Measurements from ENCODE around the gene SNAPC1.

The SNAPC1 gene

DNA sequence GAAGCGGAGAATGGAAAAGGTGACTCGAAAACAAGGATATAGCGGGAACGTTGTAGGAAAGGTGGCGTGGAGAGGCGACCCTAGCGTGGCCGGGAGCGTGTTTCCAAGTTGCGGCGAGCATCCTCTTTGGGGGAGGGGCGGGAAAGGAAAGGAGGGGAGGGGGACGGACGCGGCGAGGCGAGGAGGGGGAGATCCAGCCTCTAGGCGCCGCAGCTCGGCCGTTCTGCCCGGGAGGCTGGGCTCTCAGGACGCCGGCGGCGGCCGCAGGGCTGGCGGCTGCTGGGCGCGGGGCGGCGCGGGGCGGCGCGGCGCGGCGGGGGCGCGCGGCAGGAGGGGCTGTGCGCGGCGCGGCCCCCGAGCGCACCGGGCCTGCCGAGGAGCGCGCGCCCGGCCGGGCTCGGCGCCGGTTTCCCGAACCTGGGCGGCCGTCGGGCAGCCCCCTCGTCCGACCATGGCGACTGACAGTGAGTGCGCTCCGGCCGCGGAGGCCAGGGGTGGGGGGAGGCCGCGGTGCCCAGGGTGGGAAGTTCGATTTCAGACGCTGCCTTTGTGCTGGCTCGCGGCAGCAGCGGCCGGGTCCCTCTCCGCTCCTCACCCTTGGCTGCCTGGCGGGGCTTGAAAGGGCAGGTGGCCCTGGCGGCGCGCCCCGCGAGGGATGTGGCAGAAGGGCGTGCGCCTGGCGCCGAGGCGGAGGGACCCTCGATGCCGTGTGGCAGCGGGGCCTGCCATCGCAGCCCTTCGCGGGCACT is 50.3 kb downstream of the SNAPC1 start, which contains the start of gene SYT16:
SYT16 (plus strand) TSS at position 357 of the 749 bp plus-strand sequence.
- no peak for DNase-seq (ENCODE audit: low read depth)

DNA sequence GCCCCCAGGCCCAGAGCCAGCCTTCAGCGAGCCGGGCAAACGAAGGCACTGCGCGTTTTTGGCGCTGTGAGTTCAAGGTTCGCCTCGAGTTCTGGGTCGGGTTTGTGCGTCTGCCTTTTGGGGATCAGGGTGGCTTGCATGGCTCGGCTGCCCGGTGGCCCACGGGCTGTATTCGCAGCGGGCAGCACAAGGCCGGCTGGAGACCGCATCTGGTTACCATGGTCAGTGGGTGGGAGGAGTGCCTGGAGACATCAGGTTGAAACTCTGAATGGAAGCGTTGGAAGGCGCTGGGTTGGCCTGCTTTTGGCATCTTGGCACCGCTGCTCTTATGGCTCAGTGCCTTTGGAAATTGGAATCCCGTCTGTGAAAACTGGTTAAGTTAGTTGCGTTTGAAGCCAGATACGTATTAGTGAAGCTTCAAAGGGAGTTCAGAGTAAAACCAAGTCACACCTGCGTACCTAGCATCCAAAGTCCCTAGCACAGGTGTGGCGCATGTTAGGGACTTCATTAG is 50.9 kb downstream of the SNAPC1 start:
- DNase-seq (ENCODE audit: low read depth): no peak

DNA sequence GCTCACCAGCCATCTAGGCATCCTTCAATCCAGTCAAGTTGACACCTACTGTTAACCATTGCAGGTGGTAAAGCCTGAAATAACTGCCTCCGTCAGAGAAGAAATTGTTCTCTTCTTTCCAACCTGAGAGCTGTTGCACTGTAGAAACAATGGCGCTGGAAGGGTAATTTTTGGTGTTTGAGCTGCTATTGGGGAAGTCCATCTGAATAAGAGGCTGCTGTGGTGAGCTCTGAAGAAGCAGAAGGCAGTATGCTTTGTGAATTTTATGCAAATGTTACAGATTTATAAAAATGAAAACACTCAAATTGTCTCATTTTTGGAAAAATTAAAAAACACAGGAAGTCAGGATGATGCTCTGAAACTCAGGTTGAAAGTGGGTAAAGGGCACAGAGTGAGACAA is 60.2 kb downstream of the SNAPC1 start:
- no peak for DNase-seq (ENCODE audit: low read depth)

DNA sequence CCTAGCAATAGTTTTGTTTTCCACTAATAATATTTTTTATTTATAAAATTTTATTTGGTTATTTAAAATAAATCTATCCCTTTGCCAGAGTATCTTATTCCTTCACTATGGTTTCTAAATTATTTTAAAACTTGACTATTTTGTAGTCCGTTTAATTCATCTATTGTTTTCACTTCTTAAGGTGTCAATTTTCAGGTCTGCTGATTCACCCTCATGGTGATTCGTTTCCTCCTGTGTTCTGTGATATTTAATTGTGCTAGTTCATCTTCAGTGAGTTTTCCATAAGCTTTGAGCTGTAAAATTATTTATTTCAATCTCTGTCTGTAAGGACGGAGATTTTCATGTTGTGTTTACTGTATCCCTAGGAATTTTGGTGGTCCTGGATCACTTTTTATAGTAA is 70.6 kb downstream of the SNAPC1 start:
- DNase-seq (ENCODE audit: low read depth): no peak

DNA sequence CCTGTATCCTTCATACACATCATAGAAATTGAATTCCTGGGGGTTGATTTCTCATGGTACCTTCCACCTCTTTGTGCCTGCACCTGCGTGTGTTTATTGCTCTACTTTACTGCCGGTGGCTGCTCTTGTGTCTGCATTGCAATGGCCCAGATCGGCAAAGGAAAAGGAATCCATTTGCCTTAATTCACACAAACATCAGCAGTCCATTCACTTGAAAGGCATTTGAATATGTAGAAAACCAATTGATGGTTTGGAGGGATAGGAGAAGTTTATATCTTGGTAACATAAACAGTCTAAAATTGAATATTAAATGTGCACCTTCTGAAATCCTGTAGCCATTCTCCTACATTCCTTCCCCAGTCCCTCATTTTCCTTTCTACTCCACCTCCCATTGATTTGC is 74.0 kb downstream of the SNAPC1 start:
- no peak for DNase-seq (ENCODE audit: low read depth)

DNA sequence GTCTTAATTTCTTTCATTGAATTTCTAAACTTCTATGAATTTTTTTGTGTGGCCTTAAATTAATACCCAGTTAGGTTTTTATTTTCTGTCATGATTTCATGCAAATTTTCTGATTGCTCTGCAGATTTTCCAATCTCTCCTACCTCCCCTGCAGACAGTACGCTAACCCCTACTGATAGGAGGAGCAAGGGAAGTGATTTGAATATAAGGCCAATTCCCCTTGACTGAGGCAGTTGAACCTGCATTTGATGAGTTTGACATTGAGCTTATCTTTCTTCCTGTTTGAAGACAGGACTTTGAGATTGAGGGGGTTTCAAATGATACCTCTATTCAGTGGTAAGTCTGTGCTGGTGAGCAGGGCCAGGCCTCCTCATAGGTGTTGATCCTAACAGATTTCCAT is 74.6 kb downstream of the SNAPC1 start:
- DNase-seq (ENCODE audit: low read depth): no peak

DNA sequence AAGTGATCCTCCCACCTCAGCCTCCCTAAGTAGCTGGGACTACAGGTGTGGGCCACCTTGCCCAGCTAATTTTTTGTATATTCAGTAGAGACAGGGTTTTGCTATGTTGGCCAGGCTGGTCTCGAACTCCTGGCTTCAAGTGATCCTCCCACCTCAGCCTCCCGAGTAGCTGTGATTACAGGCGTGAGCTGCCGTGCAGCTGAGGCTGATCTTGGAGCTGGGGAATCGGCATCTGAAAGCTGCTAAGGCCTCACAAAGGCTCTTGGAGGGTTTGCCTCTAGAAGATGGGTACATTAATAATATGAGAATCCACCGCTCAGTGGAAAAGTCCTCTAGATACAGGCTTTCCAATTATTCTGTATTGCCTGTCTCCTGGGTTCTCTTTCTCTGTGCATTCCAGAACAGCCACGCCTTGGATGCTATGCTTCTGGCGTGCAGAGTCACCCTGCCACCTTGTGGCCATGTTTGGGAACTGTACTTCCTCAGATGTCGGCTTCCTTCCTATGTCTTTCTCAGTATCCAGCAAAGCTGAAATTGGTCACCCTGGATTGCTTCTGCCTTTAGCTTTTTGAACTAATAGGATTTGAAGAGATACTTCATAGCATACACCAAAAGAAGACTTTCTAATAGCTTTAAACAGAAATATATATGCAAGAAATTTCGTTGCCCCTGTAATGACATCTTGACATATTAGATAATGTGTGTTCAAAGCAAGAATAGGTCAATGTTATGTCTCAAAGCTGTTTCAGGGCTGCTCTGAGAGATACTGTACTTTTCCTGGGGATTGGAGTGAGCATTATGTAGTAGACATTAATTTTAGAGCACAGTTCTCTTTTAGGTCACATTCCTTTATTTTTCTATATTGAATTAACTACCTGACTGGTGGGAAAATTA is 75.4 kb downstream of the SNAPC1 start:
- peak; percentile 78 for DNase-seq (ENCODE audit: low read depth)

DNA sequence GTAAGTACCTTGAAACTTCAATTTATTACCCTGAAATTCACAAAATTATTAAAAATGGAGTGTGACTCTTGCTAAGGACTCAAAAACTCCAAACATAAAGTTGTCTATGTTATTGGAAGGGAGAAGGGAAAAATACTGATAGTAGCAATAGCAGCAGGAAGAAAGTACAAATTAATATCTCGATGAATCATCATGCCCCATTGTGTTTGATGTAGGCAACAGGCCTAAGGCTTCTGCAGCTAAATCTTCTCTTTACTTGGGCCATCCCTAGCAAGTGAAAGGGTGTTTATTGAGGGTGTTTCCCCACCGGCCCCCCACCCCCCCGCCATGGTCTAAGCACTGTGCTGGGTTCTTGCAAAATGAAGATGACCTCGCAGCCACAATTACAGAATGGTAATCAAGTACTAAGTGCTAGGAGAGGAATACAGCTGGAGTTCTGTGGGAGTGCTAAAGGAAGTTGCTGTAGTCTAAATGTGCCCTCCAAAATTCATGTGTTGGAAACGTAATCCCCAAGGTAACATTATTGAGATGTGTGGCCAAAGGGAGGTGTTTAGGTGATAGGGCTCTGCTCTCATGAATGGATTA is 76.5 kb downstream of the SNAPC1 start:
- no peak for DNase-seq (ENCODE audit: low read depth)

DNA sequence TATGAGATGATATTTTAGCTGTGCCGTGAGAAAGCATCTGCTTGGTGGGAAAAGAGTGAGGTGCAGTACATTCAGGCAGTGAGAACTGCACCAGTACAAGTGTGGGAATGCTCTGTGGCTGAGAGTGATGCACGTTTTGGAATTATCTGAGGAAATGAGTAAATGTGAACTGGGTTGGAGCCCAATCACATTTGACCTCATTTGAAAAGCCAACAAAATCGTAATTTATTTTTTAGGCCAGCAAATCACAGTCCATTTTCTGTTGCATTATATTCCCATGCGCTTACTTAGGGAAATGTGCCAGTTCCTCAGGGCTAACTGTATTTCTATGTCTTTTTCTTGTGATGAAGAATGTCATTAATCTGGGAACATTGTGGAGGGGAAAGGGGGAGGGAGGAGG is 77.3 kb downstream of the SNAPC1 start:
- no peak for DNase-seq (ENCODE audit: low read depth)

DNA sequence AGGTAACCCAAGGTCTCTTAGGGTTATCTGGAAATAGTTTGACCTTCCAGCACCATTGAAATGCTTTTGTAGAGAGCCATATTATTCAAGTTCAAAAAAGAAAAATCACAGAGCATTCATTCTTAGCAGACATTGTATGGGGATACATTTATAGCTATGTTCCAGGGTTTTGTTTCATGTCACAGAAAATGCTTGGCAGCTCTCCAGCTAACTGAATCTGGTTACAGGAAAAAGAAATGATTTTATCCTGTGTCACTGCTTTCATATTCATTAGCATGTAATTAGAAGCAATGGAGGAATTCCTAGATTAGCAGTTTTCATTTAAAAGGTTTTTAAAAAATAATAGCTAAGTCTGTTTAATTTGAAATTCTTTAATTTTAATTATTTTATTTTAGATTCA is 78.9 kb downstream of the SNAPC1 start:
- DNase-seq (ENCODE audit: low read depth): no peak

Data from fibroblast of the conjunctiva (primary cell).